ENCODE data around the gene CSH2. TPM values are rescaled to one million over a fixed set of nuclear protein-coding genes. Genes with fewer than 3 reads are reported as not detected.
A peak's percentile ranks its signal among the peaks of the same experiment; 100 is the strongest.

Gene CSH2
- total and polyA plus RNA-seq, 2 of the 13 experiments (the other 11 are each of a cell fraction or from before 2014, with no cell fraction given), result not detected

DNA sequence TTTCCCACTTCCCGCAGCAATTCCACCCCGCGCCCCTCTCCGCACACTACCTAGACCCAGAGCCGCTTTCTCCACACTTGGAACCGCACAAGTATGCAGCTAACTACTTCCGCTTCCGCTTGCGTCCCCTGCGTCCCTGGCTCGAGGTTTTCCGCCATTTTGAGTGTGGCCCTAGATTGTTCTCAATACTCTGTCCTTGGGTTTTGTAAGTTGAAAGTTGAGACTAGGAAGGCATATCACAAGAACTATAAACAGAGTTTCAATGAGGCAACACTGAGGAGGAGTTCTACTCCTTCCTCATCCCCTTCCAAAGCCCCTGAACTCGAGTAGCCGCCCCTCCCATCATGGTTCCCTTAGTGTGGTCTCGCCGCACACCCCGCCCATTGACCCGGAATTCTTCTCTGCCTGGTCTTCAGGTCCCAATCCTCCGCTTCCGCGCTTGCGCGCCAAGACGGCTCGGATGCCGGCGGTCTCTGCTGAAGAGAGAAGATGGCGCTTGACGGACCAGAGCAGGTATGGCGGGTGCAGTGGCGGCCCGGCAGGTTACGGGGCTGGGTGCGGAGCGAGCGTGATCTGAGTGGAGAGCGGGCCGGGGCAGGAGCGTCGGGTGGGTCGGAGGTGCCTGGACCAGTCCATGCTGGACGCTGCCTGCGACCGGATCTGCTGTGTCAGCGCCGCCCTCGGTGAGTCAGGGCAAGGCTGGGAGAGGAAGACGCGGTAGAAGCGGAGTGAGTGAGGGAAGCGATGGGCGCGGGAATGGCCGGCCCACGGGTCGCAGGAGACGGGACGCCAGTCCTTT is 46.3 kb downstream of the CSH2 start, which contains the start of the genes FTSJ3 and PSMC5 (continued):
- TF ChIP-seq, protein P1, sequence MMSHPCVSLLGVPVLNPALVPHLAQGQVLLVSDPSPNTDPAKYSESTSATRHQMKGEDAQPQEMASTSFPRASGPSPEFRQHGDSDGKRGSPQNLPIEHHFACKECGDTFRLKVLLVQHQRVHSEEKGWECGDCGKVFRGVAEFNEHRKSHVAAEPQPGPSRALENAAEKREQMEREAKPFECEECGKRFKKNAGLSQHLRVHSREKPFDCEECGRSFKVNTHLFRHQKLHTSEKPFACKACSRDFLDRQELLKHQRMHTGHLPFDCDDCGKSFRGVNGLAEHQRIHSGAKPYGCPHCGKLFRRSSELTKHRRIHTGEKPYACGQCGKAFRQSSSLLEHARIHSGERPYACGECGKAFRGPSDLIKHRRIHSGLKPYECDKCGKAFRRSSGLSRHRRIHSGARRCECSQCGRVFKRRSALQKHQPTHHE (CRISPR knock-in tag; IDR thresholded peaks at IDR 0.05; ENCODE audit: borderline replicate concordance), result peak; percentile 85; the same call in 1 of the 2 replicates
- TF ChIP-seq ZNF883 (CRISPR knock-in tag; IDR thresholded peaks at IDR 0.05; ENCODE audit: not compliant biosample characterization) (peak; percentile 85), NFE2 (CRISPR knock-in tag; IDR thresholded peaks at IDR 0.05) (peak; percentile 44; the same call in 1 of the 2 replicates), PAF1 (CRISPR knock-in tag; IDR thresholded peaks at IDR 0.05) (0 out of 2 replicates have a peak, but pooled peaks have one; percentile 6), FOXA3 (CRISPR knock-in tag; IDR thresholded peaks at IDR 0.05) (peak; percentile 36; the same call in 1 of the 2 replicates), XRCC5 (optimal IDR thresholded peaks at IDR 0.05; ENCODE audit: low read length) (peak; percentile 82), JUNB (CRISPR knock-in tag; IDR thresholded peaks at IDR 0.05; ENCODE audit: borderline replicate concordance) (no peak; the same call in 1 of the 2 replicates), GTF3A (CRISPR knock-in tag; conservative IDR thresholded peaks at IDR 0.05) (peak; percentile 93), WIZ (CRISPR knock-in tag; IDR thresholded peaks at IDR 0.05) (peak; percentile 82; the same call in 1 of the 2 replicates), HOXA7 (CRISPR knock-in tag; IDR thresholded peaks at IDR 0.05) (no peak), SRSF4 (IDR thresholded peaks at IDR 0.05; ENCODE audit: low read depth, low read length, poor library complexity, severe bottlenecking) (no peak), ZNF253 (CRISPR knock-in tag; IDR thresholded peaks at IDR 0.05; ENCODE audit: borderline replicate concordance) (no peak), ZSCAN25 (CRISPR knock-in tag; IDR thresholded peaks at IDR 0.05) (peak; percentile 38; the same call in 1 of the 2 replicates), NFYC (CRISPR knock-in tag; IDR thresholded peaks at IDR 0.05) (peak; percentile 22), U2AF1 (optimal IDR thresholded peaks at IDR 0.05; ENCODE audit: low read depth, low read length) (peak; percentile 69), HDAC2 (CRISPR knock-in tag; IDR thresholded peaks at IDR 0.05) (peak; percentile 73), DPF2 (CRISPR knock-in tag; IDR thresholded peaks at IDR 0.05; ENCODE audit: borderline replicate concordance, low read depth) (peak; percentile 46; the same call in 1 of the 2 replicates), RFXANK (CRISPR knock-in tag; IDR thresholded peaks at IDR 0.05) (0 out of 2 replicates have a peak, but pooled peaks have one; percentile 48), RCOR2 (CRISPR knock-in tag; IDR thresholded peaks at IDR 0.05) (no peak), ZNF775 (CRISPR knock-in tag; IDR thresholded peaks at IDR 0.05; ENCODE audit: borderline replicate concordance) (no peak), ZNF589 (CRISPR knock-in tag; conservative IDR thresholded peaks at IDR 0.05) (peak; percentile 48; the same call in 1 of the 2 replicates), ZNF136 (CRISPR knock-in tag; IDR thresholded peaks at IDR 0.05; ENCODE audit: low read depth) (peak; percentile 80; the same call in 1 of the 2 replicates), PPARG (CRISPR knock-in tag; conservative IDR thresholded peaks at IDR 0.05) (0 out of 2 replicates have a peak, but pooled peaks have one; percentile 29)
- TF ChIP-seq, protein P2, sequence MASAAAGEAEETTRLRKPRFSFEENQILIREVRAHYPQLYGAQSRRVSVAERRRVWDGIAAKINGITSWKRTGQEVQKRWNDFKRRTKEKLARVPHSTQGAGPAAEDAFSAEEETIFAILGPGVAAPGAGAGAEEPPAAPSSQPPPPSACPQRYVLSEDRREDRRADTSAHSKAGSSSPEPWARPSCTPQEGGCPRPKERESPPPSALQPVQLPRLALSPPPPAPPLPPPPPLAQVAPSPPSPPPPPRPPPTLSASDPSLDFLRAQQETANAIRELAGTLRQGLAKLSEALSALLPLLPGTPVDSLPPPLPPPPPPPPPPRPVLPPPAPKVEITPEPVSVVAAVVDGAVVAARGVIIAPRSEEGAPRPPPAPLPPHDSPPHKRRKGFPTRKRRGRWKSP (CRISPR knock-in tag; IDR thresholded peaks at IDR 0.05), result no peak; the same call in 1 of the 2 replicates
- TF ChIP-seq, protein P3, sequence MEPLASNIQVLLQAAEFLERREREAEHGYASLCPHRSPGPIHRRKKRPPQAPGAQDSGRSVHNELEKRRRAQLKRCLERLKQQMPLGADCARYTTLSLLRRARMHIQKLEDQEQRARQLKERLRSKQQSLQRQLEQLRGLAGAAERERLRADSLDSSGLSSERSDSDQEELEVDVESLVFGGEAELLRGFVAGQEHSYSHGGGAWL (CRISPR knock-in tag; IDR thresholded peaks at IDR 0.05), result peak; percentile 63
- TF ChIP-seq, protein P4, sequence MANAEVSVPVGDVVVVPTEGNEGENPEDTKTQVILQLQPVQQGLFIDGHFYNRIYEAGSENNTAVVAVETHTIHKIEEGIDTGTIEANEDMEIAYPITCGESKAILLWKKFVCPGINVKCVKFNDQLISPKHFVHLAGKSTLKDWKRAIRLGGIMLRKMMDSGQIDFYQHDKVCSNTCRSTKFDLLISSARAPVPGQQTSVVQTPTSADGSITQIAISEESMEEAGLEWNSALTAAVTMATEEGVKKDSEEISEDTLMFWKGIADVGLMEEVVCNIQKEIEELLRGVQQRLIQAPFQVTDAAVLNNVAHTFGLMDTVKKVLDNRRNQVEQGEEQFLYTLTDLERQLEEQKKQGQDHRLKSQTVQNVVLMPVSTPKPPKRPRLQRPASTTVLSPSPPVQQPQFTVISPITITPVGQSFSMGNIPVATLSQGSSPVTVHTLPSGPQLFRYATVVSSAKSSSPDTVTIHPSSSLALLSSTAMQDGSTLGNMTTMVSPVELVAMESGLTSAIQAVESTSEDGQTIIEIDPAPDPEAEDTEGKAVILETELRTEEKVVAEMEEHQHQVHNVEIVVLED (CRISPR knock-in tag; IDR thresholded peaks at IDR 0.05; ENCODE audit: borderline replicate concordance), result peak; percentile 100
